GM19328 (cell line): ENCODE data around the gene PUM1.

ENCODE experiments used
- ATAC-seq: cut with Tn5 transposase; IDR thresholded peaks from one replicate; pipeline ENCODE4 v1.9.1; 2021; ENCODE audit warnings: mild to moderate bottlenecking, moderate library complexity; ENCODE audit not compliant: unreplicated experiment

The PUM1 gene

DNA sequence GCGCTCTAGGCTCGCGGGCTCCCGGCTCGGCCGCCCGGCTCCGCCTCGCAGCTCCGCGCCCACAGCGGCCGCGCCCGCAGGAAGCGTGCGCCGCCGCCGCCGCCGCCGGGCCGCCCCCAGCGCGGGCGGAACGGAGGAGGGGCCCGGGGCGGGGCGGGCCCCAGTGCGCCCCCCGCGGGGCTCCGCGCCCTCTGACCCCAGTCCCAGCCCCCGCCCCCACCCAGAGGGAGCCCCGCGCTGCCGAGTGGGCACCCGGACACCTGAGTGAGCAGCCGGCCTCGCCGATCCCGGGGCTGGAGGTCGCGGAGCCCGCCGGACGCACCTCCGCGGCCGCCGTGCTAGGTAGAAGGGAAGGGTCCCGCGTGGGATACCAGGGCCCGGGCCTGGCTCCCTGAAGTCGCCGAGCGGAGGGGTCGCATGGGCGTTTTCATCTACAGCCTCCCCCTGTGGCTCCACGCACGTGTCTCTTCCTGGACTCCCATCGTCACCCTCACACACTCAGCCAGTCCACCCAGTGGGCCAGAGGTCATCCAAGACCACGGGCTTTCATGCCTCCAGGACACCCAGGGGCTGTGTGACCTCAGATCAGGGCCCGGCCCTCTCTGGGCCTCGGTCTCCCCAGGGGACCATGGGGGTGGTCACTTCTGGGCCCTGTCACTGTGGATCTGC lies 156.7 kb downstream of the PUM1 start, which contains the start of gene SDC3:
TSS of gene SDC3 (minus strand) at position 63 of the 669 bp plus-strand sequence. CDS start 172 bp downstream, outside the sequence.
- ATAC-seq: no peak

DNA sequence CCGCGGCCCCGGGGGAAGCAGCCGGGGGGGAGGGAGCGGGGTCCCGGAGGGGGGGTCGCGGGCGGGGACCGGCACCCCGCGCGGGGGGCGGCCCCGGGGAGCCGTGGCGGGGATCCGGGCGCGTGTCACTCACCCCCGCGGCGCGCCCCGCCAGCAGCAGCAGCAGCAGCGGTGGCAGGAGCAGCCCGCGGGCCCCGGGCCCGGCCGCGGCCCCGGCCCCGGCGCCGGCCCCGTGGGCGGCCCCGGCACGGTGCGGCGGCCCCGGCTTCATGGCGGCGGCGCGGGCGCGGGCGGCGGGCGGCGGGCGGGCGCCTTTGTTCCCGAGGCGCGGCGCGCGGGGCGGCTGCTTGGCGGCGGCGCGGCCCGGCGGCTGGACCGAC lies 157.2 kb downstream of the PUM1 start:
- ATAC-seq: no peak

DNA sequence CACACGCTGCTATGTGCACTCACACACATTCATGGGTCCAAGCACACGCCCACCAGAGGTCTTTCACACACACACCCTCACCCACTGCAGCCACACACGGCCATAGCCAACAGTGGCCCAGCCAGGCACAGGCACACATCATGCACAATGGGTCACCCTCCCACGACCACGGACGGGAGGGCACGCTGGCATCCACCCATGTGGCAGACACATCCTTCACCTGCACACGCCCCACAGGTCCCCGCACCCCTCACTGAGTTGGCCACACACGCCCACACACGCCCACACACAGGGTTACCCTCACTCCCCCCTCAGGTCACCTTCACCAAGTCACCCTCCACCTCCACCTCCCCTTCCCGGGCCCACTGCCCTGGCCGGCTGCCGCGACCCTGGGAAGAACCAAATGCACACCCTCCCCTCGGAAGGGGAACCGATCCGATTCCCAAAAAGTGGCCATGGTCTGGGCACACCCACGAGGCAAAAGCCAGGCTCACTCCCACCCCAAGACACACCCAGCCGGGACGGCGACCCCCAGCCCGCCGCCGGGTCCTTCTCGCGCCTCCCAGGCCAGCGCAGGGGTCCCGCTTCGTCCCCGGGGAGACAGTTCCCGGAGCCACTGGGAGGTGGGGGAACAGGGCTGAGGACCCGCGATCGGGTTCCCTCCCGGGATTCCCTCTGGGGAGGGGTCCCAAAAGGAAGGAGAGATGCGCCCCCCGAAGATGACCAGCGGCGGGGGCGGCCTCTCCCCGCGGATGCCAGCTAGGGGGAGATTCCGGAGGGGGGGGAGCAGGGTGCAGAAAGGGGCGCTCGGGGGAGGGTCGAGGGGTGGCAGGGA lies 157.8 kb downstream of the PUM1 start:
- no peak for ATAC-seq

DNA sequence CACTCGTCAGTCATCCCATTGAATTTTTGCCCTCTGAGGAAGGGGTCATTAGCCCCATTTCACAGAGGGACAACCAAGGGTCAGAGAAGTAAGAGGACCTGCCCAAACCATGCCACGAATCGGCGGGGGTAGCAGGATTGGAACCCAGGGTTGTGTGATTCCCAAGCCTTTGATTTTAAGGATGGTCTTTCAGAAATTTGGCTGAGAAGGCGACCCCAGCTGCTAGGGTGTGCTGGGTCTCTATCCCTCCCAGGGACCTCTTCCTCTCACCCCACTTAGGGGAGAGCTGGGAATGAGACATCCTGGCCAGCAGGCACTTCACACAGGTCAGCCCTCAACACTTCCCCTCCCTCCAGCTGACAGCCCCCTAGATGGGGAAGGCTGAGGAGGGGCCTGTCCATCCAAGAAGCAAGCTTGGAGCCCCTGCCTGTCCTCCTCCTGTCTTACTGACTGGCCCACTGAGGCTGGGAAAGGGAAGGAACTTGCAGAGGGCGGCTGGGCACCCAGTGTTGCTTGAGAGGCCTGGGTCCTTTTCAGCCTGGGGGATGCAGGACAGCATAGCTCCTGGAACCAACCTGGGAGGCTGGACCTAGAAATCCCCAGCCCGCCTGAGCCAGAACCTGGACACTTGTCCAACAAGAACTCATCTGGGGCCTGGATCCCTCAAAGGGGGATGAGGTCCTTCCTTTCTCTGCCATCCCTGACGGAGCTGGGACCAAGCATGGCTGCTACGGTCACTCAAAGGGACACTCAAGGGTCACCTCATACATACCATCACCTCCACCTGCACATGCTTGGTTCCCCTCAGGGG lies 158.7 kb downstream of the PUM1 start:
- ATAC-seq: no peak

DNA sequence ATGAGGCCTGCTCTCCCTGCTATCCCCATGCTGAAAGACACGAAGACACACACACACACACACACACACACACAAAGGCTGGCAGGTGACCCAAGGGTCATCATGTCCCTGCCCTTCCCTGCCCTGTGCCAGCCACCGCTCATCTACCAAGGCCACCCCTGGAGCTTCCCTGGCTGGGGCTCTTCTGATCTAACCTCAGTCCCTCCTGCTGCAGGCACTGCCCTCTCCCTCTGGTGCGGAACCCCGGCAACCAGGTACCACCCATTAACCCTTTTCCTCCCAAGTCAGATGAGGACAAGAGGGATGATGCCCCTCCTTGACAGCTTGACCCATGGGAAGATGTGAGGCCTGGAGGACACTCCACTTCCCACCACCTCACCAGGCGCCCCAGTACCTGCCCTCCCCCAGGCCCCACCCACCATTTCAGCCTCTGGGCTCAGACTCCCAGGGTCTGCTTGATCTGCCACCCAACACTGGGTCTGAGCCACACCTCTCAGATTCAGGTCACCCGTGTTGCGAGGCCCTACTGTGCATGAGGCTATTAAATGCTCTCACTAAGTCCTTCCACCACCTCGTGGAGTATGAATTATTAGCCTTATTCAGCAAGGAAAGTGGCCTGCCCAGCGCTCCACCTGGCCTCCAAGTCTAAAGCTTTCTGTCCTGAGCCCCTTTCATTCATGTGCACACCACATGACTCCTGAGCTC lies 159.4 kb downstream of the PUM1 start:
- no peak for ATAC-seq

DNA sequence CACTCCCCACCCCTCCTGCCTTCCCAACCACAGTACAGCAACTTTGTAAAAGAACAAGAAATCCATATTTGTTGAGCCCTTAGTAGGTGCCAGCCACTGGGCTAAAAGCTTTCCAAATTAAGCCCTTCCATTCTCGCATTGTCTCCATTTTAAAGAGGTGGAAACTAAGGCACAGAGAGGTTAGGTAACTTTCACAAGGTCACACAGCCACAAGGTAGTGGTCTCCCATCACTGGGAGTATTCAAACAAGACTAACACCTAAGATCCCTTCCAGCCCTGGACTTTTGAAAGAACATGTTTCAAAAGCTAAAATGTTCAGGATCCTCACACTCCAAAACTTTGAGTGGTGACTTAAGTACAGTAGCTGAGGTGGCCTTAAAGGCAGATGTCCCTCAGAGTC lies 160.1 kb downstream of the PUM1 start:
- ATAC-seq: no peak

DNA sequence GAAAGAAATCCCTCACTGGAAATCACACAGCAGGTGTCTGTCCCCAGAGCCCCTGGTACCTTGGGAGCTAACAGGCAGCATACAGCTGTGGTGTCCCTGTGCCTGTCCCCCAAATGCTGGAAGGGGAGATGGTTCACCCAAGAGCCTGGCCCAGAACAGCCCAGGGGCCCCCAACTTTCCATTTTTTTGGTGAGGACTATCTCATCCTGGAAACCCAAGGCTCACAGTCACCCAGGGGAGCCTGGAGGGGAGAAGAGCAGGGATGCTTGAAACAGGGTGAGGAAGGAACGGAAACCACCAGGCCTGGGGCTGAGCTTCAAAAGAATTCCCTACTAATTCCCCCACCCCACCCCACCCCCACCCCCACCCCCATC lies 160.6 kb downstream of the PUM1 start:
- ATAC-seq: no peak

DNA sequence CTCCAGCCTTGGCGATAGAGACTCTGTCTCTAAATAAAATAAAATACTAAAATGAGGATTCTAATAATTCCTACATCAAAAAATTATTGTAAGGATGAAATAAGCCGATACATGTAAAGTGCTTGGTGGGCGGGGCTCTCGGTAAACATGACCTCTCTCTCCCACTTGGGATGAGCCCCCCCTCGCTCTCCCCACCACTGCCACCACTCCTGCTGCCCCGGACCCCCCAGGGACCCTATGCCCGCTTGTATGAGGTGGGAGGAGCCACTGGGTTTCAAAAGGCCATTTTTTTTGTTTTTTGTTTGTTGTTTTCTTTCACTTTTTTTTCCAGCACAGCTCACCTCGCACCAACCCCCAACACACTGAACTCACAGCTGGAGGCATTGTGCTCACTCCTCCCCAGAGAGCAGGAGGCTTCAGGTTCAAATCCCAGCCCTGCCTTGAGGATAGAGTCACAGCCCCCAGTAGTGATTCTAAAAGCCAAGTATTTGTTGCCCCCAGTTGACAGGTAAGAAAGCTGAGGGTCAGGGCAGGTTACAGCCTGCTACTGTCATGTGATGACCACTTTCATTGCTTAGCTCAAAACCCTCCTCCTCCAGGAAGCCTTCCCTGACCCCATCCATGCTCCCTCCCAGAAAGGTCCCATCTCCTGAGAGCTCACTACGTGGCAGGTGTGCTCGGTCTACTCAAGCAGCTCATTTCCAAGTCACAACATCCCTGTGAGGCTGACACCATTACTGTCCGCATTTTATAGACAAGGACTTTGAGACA lies 161.1 kb downstream of the PUM1 start:
- ATAC-seq: no peak

DNA sequence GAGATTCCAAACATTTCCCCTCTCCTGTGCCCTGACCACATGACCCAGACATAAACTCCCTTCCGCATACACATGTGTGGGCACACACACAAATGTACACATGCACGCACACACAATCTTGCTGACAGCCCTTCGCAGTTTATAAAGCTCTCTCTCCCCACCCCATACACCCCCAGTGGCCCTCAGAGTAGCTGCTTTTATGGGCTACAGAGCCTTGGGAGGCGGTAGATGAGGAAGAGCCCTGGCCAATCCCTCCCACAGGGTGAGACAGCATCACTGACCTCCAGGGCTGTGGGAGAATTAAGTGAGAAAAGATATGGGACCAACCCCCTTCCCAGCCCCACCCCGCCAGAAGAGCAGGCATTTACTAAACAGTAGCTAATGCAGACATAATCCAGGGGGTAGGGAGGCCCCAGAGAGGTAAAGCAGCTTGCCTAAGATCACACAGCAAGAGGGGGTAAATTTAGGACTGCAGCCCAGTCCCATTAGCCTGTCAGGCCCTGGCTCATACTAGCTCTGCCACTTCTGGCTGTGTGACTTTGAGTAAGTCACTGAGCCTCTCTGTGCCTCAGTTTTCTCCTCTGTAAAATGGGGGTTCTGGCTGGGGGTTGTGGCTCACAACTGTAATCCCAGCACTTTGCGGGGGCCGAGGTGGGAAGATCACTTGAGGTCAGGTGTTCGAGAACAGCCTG lies 162.0 kb downstream of the PUM1 start:
- no peak for ATAC-seq

DNA sequence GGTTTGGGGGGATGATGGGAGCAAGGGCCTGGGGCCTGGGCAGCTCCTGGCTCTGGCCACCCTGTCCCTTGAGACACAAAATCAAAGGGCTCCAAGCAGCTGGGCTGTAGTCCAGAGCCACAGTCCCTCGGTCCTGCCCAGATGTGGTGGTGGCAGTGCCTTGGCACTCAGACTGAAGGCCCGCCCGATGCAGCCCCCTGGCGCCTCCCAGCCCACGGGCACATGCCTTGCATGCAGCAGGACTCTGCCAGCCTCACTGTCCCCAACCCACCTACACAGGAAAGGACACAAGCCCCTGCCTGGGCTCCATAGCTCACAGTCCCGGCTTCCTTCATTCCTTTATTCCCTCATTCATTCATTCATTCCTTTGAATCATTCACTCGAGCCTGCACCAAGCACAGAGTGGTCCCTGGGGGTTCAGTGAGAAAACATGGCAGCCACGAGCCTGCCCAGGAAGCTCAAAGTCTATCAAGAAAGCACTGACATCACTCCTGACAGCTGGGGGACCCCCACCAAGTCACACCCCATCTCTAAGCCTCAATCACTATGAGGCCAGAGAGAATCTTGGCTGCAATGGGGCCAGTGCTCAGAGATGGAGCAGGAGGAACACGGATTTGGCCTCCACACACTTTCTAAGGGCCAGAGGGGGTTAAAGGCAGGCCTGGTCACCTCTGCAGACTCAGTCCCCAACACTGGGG lies 162.8 kb downstream of the PUM1 start:
- no peak for ATAC-seq

DNA sequence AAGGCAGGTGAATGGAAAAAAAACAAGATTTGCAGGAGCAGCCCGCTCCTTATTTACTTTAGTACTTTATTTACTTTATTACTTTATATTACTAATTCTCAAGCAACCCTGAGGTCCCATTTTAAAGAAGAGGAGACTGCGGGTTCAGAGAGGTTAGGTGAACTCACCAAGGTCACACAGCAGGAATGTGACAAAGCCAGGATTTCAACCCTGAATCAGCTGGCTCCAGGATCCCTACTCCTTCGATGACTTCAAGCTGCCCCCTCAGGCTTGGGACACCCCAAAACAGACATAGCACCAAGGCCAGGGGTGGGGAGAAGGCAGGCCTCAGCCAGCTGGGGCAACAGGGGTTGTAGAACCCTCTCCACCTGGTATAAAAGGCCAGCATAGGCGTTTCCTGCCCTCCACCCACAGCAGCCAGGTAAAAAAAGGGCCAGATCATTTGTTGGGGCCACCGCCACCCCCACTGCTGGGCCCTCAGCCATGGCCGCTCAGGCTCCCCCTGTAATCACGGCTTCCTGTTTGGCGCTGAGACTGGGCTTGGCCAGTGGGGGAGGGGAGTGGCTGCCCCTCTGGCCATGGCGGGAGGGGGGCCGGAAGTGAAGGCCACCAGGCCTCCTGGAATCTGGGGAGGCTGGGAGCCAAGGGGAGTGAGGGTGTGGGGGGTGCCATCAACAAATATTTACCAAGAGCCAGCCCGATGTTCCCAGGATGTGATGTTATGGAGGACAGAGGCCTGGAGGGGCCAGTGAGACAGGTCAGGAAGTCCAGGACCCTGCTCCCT lies 163.5 kb downstream of the PUM1 start:
- no peak for ATAC-seq

DNA sequence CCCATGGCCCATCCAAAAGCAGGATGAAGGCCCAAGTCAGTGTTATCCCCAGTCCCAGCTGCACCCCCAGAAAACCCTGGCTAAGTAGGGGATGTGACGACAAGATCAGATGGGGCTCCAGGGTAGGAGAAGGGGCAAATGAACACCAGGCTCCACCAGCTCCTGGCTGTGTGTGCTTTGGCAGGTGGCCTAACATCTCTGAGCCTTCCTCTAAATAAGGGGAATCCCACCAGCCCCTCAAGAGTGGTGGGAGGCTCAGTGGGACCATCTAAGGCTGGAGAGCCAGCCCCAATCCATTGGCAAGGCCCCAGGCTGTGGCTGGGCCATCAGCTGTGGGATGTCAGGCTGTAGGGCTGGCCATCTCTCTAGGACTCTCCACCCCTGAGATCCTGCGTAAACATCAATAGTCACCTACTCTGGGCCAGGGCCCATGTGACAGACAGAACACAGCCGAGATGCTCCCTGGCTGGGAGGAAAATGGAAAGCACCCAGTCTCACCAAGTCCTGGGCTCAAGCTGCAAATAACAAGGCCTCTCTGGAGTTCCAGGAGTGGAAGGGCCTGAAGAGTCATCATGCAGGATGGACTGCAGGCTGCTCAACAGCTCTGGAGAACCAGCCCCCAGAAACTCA lies 164.5 kb downstream of the PUM1 start:
- ATAC-seq: no peak

DNA sequence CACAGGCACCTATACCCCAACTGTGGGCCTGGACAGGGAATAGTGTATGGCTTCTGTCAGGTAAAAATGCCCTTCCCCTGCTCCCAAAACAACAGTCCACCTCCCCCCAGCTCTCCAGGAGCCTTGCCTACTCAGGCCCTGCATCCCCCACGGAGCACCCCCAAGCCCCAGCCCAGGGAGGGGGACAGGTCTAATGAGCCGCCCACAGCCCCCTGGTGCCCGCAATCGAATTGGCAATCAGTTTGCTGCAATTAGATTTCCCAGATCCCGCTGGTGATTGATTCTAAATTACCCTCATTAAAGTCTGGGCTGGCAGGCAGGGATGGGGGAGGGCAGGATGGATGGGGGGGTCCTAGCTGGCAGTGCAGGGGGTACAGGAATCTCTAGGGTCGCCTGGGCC lies 165.0 kb downstream of the PUM1 start:
- ATAC-seq: no peak

DNA sequence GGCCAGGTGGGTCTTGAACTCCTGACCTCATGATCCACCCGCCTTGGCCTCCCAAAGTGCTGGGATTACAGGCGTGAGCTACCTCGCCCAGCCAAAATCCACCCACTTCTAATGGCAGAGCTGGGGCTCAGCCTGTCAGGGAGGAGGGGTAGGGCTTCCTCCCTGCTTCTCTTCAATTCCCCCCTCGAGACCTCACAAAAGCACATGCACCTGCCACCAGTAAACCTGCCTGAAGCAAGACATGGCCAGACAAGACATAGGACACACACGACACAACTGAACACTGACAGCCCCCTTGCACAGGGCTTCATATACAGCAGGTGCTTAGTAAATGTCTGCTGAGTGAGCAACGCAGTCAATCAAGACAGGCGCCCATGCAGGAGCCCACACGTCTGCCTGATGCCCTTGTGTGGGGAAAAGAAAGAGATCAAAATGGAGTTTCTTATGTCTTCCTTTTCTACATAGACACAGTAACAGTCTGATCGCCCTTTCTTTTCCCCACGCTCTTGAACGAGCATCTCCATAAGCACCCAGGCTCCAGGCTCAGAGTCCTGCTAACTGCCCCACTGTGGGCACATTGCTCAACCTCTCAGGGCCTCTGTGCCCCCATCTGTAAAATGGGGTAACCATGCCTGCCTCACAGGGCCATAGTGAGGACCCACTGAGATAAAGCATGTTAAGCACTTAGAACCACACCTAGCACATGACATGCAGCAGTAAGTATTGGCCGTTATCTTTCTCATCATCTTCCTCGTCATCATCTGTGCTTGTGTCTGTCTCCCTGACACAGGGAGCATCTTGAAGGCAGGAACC lies 165.7 kb downstream of the PUM1 start:
- ATAC-seq: no peak

DNA sequence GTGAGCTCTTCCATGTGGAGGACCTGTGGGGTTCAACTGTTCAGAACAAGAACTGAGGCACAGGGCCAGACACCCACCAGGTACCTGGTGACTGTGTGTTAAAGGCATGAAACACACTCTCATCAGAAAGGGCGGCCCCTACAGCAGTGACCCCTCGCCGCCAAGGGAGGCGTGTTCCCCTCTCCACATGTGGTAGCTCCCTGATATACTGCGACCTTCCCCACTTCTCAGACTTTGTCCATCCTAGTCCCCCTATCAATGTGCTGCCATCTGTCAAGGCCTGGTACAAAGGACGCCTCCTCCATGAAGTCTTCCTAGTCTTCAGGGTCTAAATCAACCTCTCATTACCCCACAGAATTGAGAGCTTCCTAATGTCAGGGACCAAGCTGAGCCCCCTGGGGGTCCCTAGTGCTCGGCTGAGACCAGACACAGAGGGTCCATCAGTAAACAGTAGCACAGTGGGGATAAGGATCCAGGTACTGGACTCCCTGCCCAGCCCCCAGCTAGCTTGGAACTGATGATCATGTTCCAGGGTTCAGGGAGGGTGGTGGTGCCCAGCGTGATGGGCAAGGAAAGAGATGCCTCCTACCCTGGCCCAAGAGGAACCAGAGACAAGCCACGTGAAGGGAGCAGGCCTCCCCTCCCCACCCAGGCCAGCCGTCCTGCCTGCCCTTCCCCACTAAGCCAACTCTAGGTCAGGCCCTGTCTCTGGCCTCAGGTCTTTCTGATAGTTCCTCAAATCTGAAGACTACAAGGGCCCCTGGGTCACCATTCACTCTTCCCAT lies 167.3 kb downstream of the PUM1 start:
- ATAC-seq: no peak

DNA sequence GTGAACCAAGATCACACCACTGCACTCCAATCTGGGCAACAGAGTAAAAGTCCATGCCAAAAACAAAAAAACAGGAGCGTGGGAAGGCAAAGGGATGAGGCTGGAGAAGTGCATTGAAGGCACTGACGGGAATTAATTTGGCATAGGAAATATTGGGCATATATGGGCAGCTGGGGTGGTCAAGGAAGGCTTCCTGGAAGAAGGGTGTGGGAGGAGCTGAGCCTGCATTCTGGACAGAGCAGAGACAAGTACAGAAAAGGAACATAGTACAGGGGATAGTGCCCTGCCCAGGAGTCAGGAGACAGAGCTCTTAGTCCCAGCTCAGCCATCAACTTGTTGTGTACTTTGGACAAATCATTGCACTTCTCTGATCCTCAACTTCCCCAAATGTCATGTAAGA lies 168.6 kb downstream of the PUM1 start:
- no peak for ATAC-seq
